IMR-90 (cell line): ENCODE measurements around the gene TP73.

Experiments
- BHLHE40 ChIP-seq: fragments of 150-350 bp; IDR thresholded peaks from 2 replicates; pipeline ENCODE4 v1.6.1; 2016; ENCODE audit warnings: mild to moderate bottlenecking, low read depth, low read length
- CEBPB ChIP-seq: IDR thresholded peaks from 2 replicates; pipeline ENCODE4 v1.6.1; 2012; ENCODE audit warnings: low read depth, low read length, improper control_type of control experiment
- POLR2A ChIP-seq: IDR thresholded peaks from 2 replicates; pipeline ENCODE4 v1.6.1; 2012; ENCODE audit warnings: mild to moderate bottlenecking, low read depth, low read length
- TF ChIP-seq, protein P1 (sequence below): conservative IDR thresholded peaks from 2 replicates; pipeline ENCODE4 v1.5.1; 2012; ENCODE audit warnings: mild to moderate bottlenecking, low read depth, low read length, improper control_type of control experiment

DNA sequence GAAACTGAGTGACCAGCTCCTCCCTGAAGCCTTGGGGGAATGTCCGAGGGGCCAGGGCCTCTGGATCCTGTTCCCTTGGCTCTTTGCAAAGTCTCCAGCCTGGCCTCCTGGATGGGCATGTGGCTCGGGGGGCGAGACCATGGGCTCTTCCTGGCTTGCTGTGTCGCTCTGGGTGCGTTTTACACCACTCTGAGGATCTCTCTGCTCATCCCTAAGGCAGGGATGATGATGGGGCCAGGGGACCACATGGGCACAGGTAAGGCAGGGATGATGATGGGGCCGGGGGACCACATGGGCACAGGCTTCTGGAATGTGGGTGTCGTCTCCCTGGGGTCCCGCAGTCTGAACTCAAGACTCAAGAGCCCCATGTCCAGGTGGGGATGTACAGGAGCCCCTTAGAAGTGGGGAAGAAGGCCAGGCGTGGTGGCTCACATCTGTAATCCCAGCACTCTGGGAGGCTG is 17.7 kb downstream of the TP73 start:
- TF ChIP-seq, protein P1, sequence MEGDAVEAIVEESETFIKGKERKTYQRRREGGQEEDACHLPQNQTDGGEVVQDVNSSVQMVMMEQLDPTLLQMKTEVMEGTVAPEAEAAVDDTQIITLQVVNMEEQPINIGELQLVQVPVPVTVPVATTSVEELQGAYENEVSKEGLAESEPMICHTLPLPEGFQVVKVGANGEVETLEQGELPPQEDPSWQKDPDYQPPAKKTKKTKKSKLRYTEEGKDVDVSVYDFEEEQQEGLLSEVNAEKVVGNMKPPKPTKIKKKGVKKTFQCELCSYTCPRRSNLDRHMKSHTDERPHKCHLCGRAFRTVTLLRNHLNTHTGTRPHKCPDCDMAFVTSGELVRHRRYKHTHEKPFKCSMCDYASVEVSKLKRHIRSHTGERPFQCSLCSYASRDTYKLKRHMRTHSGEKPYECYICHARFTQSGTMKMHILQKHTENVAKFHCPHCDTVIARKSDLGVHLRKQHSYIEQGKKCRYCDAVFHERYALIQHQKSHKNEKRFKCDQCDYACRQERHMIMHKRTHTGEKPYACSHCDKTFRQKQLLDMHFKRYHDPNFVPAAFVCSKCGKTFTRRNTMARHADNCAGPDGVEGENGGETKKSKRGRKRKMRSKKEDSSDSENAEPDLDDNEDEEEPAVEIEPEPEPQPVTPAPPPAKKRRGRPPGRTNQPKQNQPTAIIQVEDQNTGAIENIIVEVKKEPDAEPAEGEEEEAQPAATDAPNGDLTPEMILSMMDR: no peak
- no peak for TF ChIP-seq BHLHE40
- TF ChIP-seq POLR2A: no peak
- TF ChIP-seq CEBPB: no peak
